ENCODE measurements around the gene SLC37A3.

The SLC37A3 gene

DNA sequence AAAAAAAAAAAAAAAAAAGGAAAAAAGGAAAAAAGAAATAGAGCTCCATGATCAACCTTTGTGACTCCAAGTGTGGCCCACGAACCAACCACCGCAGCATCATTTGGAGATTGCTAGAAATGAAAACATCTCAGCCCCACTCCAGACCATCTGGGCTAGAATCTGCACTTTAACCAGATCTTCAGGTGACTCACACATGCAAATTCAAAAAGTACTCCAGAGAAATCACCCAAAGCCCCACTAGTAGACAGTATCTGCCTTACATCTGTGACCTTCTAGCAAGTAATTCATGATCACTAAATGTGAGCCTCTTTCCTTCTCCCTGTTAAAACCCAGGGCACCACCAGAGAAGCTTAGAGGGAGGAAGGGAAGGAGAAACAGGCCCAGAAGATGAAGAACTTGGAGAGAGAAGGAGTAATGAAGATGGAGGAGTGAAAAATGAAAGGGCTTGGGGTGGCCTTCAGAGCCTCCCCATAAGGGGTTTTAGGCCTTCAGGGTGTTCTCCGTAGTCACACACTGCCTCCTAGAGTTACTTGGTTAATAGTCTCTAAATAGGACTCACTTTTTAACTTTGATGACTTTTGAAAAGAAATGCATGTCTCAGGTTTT, 94.0 kb downstream of the SLC37A3 start:
- no peak for TF ChIP-seq CSDC2 (CRISPR knock-in tag; IDR thresholded peaks at IDR 0.05)
- no peak for TF ChIP-seq RARB (CRISPR knock-in tag; IDR thresholded peaks at IDR 0.05)
- no peak for TF ChIP-seq ARNTL (CRISPR knock-in tag; IDR thresholded peaks at IDR 0.05; ENCODE audit: borderline replicate concordance, low read depth)
- no peak for TF ChIP-seq ESRRG (CRISPR knock-in tag; IDR thresholded peaks at IDR 0.05)
- no peak for TF ChIP-seq ZNF8 (CRISPR knock-in tag; IDR thresholded peaks at IDR 0.05)
- TF ChIP-seq ZNF70 (CRISPR knock-in tag; IDR thresholded peaks at IDR 0.05): no peak
- ATAC-seq: peak; percentile 46; the same call in 1 of the 3 replicates

DNA sequence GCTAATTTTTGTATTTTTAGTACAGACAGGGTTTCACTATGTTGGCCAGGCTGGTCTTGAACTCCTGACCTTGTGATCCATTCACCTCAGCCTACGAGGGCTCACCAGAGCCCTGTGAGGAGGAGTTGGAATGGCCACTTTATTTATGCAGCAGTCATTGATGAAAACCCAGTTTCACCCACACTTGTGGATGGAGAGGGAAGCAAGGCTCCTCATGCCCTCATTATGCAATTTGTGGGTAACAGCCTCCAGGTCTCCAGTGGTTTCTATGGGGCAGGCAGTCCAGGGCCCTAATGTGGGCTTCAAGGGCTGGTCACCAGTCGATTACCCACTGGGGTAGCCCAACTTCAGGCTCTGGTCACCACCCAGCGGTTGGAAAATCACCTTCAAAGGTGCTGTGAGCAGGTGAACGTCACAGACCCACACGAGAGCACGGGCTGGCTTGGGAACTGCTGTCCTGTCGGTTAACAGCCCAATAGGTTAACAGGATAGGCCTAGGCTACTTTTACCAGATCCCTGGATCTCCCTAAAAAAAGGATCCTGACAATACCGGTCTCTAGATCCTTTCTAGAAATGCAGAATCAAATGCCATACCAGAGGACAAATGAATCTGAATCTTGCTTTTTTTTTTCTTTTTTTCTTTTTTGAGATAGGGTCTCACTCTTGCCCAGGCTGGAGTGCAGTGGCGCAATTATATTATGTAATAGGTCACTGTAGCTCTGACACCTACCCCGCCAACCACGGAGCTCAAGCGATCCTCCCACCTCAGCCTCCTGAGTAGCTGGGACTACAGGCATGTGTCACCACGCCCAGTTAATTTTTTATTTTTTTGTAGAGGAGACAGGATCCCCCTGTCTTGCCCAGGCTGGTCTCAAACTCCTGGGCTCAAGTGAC, 97.8 kb downstream of the SLC37A3 start:
- TF ChIP-seq BACH2 (CRISPR knock-in tag; IDR thresholded peaks at IDR 0.05; ENCODE audit: borderline replicate concordance) (no peak), SNAI2 (CRISPR knock-in tag; IDR thresholded peaks at IDR 0.05) (no peak), ARNTL (CRISPR knock-in tag; IDR thresholded peaks at IDR 0.05; ENCODE audit: borderline replicate concordance, low read depth) (no peak), GLIS3 (CRISPR knock-in tag; IDR thresholded peaks at IDR 0.05) (no peak), ZNF70 (CRISPR knock-in tag; IDR thresholded peaks at IDR 0.05) (no peak), ZNF8 (CRISPR knock-in tag; IDR thresholded peaks at IDR 0.05) (no peak), TCF4 (CRISPR knock-in tag; IDR thresholded peaks at IDR 0.05; ENCODE audit: borderline replicate concordance) (no peak), ZC3H10 (CRISPR knock-in tag; IDR thresholded peaks at IDR 0.05) (no peak), ISL1 (CRISPR knock-in tag; IDR thresholded peaks at IDR 0.05) (no peak), PPARA (CRISPR knock-in tag; IDR thresholded peaks at IDR 0.05; ENCODE audit: borderline replicate concordance) (no peak), TOX (CRISPR knock-in tag; IDR thresholded peaks at IDR 0.05; ENCODE audit: borderline replicate concordance) (no peak), ESRRG (CRISPR knock-in tag; IDR thresholded peaks at IDR 0.05) (no peak), ZFP30 (CRISPR knock-in tag; IDR thresholded peaks at IDR 0.05) (no peak), CSDC2 (CRISPR knock-in tag; IDR thresholded peaks at IDR 0.05) (no peak)
- TF ChIP-seq, protein P1, sequence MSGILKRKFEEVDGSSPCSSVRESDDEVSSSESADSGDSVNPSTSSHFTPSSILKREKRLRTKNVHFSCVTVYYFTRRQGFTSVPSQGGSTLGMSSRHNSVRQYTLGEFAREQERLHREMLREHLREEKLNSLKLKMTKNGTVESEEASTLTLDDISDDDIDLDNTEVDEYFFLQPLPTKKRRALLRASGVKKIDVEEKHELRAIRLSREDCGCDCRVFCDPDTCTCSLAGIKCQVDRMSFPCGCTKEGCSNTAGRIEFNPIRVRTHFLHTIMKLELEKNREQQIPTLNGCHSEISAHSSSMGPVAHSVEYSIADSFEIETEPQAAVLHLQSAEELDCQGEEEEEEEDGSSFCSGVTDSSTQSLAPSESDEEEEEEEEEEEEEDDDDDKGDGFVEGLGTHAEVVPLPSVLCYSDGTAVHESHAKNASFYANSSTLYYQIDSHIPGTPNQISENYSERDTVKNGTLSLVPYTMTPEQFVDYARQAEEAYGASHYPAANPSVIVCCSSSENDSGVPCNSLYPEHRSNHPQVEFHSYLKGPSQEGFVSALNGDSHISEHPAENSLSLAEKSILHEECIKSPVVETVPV (CRISPR knock-in tag; IDR thresholded peaks at IDR 0.05): no peak
- TF ChIP-seq, protein P2, sequence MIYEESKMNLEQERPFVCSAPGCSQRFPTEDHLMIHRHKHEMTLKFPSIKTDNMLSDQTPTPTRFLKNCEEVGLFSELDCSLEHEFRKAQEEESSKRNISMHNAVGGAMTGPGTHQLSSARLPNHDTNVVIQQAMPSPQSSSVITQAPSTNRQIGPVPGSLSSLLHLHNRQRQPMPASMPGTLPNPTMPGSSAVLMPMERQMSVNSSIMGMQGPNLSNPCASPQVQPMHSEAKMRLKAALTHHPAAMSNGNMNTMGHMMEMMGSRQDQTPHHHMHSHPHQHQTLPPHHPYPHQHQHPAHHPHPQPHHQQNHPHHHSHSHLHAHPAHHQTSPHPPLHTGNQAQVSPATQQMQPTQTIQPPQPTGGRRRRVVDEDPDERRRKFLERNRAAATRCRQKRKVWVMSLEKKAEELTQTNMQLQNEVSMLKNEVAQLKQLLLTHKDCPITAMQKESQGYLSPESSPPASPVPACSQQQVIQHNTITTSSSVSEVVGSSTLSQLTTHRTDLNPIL (CRISPR knock-in tag; IDR thresholded peaks at IDR 0.05; ENCODE audit: low read depth): no peak
- TF ChIP-seq, protein P3, sequence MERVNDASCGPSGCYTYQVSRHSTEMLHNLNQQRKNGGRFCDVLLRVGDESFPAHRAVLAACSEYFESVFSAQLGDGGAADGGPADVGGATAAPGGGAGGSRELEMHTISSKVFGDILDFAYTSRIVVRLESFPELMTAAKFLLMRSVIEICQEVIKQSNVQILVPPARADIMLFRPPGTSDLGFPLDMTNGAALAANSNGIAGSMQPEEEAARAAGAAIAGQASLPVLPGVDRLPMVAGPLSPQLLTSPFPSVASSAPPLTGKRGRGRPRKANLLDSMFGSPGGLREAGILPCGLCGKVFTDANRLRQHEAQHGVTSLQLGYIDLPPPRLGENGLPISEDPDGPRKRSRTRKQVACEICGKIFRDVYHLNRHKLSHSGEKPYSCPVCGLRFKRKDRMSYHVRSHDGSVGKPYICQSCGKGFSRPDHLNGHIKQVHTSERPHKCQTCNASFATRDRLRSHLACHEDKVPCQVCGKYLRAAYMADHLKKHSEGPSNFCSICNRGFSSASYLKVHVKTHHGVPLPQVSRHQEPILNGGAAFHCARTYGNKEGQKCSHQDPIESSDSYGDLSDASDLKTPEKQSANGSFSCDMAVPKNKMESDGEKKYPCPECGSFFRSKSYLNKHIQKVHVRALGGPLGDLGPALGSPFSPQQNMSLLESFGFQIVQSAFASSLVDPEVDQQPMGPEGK (CRISPR knock-in tag; IDR thresholded peaks at IDR 0.05; ENCODE audit: borderline replicate concordance): no peak
- ATAC-seq: no peak

DNA sequence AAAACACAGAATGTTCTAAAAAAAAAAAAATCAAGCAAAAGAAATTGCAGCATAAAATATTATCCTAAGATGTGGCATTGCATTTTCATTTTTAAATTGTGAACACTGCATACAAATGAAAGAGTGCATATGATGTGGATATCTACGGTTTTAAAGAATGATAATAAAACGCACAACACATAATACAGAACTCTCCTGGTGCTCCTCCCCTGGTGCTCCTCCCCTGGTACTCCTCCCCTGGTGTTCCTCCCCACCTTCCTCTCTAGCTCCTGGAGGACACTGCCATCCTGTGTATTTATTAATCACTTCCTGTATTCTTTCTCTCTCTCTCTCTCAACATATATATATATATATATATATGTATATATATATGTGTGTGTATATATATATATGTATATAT, 100.1 kb downstream of the SLC37A3 start:
- TF ChIP-seq, protein P4, sequence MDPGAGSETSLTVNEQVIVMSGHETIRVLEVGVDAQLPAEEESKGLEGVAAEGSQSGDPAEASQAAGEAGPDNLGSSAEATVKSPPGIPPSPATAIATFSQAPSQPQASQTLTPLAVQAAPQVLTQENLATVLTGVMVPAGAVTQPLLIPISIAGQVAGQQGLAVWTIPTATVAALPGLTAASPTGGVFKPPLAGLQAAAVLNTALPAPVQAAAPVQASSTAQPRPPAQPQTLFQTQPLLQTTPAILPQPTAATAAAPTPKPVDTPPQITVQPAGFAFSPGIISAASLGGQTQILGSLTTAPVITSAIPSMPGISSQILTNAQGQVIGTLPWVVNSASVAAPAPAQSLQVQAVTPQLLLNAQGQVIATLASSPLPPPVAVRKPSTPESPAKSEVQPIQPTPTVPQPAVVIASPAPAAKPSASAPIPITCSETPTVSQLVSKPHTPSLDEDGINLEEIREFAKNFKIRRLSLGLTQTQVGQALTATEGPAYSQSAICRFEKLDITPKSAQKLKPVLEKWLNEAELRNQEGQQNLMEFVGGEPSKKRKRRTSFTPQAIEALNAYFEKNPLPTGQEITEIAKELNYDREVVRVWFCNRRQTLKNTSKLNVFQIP (CRISPR knock-in tag; IDR thresholded peaks at IDR 0.05; ENCODE audit: borderline replicate concordance, low read depth): no peak
- TF ChIP-seq ISL1 (CRISPR knock-in tag; IDR thresholded peaks at IDR 0.05) (no peak), CSDC2 (CRISPR knock-in tag; IDR thresholded peaks at IDR 0.05) (no peak), ZNF8 (CRISPR knock-in tag; IDR thresholded peaks at IDR 0.05) (no peak), OSR1 (CRISPR knock-in tag; IDR thresholded peaks at IDR 0.05) (no peak), ZC3H10 (CRISPR knock-in tag; IDR thresholded peaks at IDR 0.05) (no peak), ZNF565 (CRISPR knock-in tag; conservative IDR thresholded peaks at IDR 0.05; ENCODE audit: low read depth) (no peak), BACH2 (CRISPR knock-in tag; IDR thresholded peaks at IDR 0.05; ENCODE audit: borderline replicate concordance) (no peak), ESRRG (CRISPR knock-in tag; IDR thresholded peaks at IDR 0.05) (no peak), RARB (CRISPR knock-in tag; IDR thresholded peaks at IDR 0.05) (no peak), SNAI2 (CRISPR knock-in tag; IDR thresholded peaks at IDR 0.05) (no peak)
- TF ChIP-seq, protein P2 (CRISPR knock-in tag; IDR thresholded peaks at IDR 0.05; ENCODE audit: low read depth): no peak
- TF ChIP-seq, protein P5, sequence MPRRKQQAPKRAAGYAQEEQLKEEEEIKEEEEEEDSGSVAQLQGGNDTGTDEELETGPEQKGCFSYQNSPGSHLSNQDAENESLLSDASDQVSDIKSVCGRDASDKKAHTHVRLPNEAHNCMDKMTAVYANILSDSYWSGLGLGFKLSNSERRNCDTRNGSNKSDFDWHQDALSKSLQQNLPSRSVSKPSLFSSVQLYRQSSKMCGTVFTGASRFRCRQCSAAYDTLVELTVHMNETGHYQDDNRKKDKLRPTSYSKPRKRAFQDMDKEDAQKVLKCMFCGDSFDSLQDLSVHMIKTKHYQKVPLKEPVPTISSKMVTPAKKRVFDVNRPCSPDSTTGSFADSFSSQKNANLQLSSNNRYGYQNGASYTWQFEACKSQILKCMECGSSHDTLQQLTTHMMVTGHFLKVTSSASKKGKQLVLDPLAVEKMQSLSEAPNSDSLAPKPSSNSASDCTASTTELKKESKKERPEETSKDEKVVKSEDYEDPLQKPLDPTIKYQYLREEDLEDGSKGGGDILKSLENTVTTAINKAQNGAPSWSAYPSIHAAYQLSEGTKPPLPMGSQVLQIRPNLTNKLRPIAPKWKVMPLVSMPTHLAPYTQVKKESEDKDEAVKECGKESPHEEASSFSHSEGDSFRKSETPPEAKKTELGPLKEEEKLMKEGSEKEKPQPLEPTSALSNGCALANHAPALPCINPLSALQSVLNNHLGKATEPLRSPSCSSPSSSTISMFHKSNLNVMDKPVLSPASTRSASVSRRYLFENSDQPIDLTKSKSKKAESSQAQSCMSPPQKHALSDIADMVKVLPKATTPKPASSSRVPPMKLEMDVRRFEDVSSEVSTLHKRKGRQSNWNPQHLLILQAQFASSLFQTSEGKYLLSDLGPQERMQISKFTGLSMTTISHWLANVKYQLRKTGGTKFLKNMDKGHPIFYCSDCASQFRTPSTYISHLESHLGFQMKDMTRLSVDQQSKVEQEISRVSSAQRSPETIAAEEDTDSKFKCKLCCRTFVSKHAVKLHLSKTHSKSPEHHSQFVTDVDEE (CRISPR knock-in tag; IDR thresholded peaks at IDR 0.05): no peak
- TF ChIP-seq, protein P1 (CRISPR knock-in tag; IDR thresholded peaks at IDR 0.05): no peak
- ATAC-seq: no peak

All from SK-N-SH treated with all-trans-retinoic acid at 6 μM for 48 hours (cell line).